HG03442 (cell line): ENCODE measurements around the gene CCDC187.

ENCODE experiments used
- ATAC-seq: cut with Tn5 transposase; IDR thresholded peaks from one replicate; pipeline ENCODE4 v1.9.1; 2021; ENCODE audit warnings: mild to moderate bottlenecking, moderate library complexity; ENCODE audit not compliant: unreplicated experiment

Gene CCDC187

GRCh38 chr9:136231478-136232297 lies 72.2 kb downstream of the CCDC187 start:
- no peak for ATAC-seq

GRCh38 chr9:136230773-136231172 lies 73.1 kb downstream of the CCDC187 start:
- ATAC-seq = no peak

GRCh38 chr9:136230365-136230764 lies 73.5 kb downstream of the CCDC187 start:
- no peak for ATAC-seq

- no peak for ATAC-seq
These were observed 74.5 kb downstream of the CCDC187 start for GRCh38 chr9:136229096-136230065.

GRCh38 chr9:136228107-136228875 lies 75.6 kb downstream of the CCDC187 start:
- no peak for ATAC-seq

GRCh38 chr9:136226680-136227407 lies 77.0 kb downstream of the CCDC187 start:
- ATAC-seq = no peak

- peak; percentile 57 for ATAC-seq
These were observed 77.9 kb downstream of the CCDC187 start for GRCh38 chr9:136225748-136226679.

- ATAC-seq = peak; percentile 41
These were observed 78.5 kb downstream of the CCDC187 start for GRCh38 chr9:136225366-136225747.

- no peak for ATAC-seq
These were observed 79.8 kb downstream of the CCDC187 start for GRCh38 chr9:136223871-136224640.

GRCh38 chr9:136222906-136223285 lies 81.0 kb downstream of the CCDC187 start:
- ATAC-seq = no peak

GRCh38 chr9:136222166-136222905 lies 81.6 kb downstream of the CCDC187 start:
- no peak for ATAC-seq

- ATAC-seq = no peak
These were observed 83.7 kb downstream of the CCDC187 start for GRCh38 chr9:136220017-136220729.

GRCh38 chr9:136219276-136219675 lies 84.6 kb downstream of the CCDC187 start:
- ATAC-seq = no peak

GRCh38 chr9:136218673-136219072 lies 85.2 kb downstream of the CCDC187 start:
- no peak for ATAC-seq

GRCh38 chr9:136218271-136218670 lies 85.6 kb downstream of the CCDC187 start:
- no peak for ATAC-seq

GRCh38 chr9:136216541-136217244 lies 87.2 kb downstream of the CCDC187 start:
- no peak for ATAC-seq

- no peak for ATAC-seq
These were observed 90.2 kb downstream of the CCDC187 start for GRCh38 chr9:136213733-136214132.
